Measurements from ENCODE around the gene PKNOX2.

PKNOX2 gene

GRCh38 chr11:125338886-125339811 is 174.6 kb downstream of the PKNOX2 start:
- no peak for DNase-seq (ENCODE audit: low spot score)

- DNase-seq (ENCODE audit: low spot score) = no peak
Measured at GRCh38 chr11:125341676-125342075, 177.1 kb downstream of the PKNOX2 start.

- no peak for DNase-seq (ENCODE audit: low spot score)
Measured at GRCh38 chr11:125342281-125342930, 177.9 kb downstream of the PKNOX2 start.

- DNase-seq (ENCODE audit: low spot score) = no peak
Measured at GRCh38 chr11:125343086-125343717, 178.7 kb downstream of the PKNOX2 start.

- DNase-seq (ENCODE audit: low spot score) = no peak
Measured at GRCh38 chr11:125343718-125344131, 179.2 kb downstream of the PKNOX2 start.

GRCh38 chr11:125344846-125345420 is 180.4 kb downstream of the PKNOX2 start:
- no peak for DNase-seq (ENCODE audit: low spot score)

GRCh38 chr11:125345421-125346178 is 181.0 kb downstream of the PKNOX2 start:
- peak; percentile 11 for DNase-seq (ENCODE audit: low spot score)

GRCh38 chr11:125346179-125346530 is 181.6 kb downstream of the PKNOX2 start:
- no peak for DNase-seq (ENCODE audit: low spot score)

- no peak for DNase-seq (ENCODE audit: low spot score)
Measured at GRCh38 chr11:125346565-125347260, 182.2 kb downstream of the PKNOX2 start.

- no peak for DNase-seq (ENCODE audit: low spot score)
Measured at GRCh38 chr11:125347261-125347585, 182.7 kb downstream of the PKNOX2 start.

GRCh38 chr11:125348141-125348651 is 183.6 kb downstream of the PKNOX2 start:
- no peak for DNase-seq (ENCODE audit: low spot score)

GRCh38 chr11:125348674-125349309 is 184.2 kb downstream of the PKNOX2 start:
- DNase-seq (ENCODE audit: low spot score) = peak; percentile 10

- no peak for DNase-seq (ENCODE audit: low spot score)
Measured at GRCh38 chr11:125350206-125351032, 185.9 kb downstream of the PKNOX2 start.

- no peak for DNase-seq (ENCODE audit: low spot score)
Measured at GRCh38 chr11:125351033-125351867, 186.7 kb downstream of the PKNOX2 start.

GRCh38 chr11:125351868-125352250 is 187.3 kb downstream of the PKNOX2 start:
- DNase-seq (ENCODE audit: low spot score) = no peak

GRCh38 chr11:125356797-125357196 is 192.2 kb downstream of the PKNOX2 start:
- DNase-seq (ENCODE audit: low spot score) = no peak

GRCh38 chr11:125357551-125357950 is 193.0 kb downstream of the PKNOX2 start:
- no peak for DNase-seq (ENCODE audit: low spot score)

GRCh38 chr11:125358254-125358840 is 193.8 kb downstream of the PKNOX2 start:
- DNase-seq (ENCODE audit: low spot score) = no peak

All from hematopoietic multipotent progenitor cell treated with erythropoietin and hydrocortisone succinate and interleukin-3 and kit ligand, for 15 days (in vitro differentiated cells).